Calu3 (cell line): ENCODE data around the gene ZBTB18. TPM values are rescaled to one million over a fixed set of nuclear protein-coding genes. Genes with fewer than 3 reads are reported as not detected.

ENCODE experiments used
- BruUV-seq: library from RNA; stranded (reverse); fragments of 400-500 nt; replicated peaks from 2 replicates; lab custom pipeline; 2021; lab: Mats Ljungman, UMichigan
- CTCF ChIA-PET: fragments of 300-600 bp; sonication (Branson Sonifier 250); formaldehyde crosslinking; loops from one replicate; lab custom pipeline; 2022; ENCODE audit warnings: antibody characterized with exemption; lab: Charles Lee
- DNase-seq: peaks from one replicate; pipeline ENCODE4 v3.0.0; 2022
- H3K27ac Mint-ChIP-seq: one replicate; pipeline ENCODE4 v1.8.0; 2022; ENCODE audit warnings: mixed read lengths; ENCODE audit not compliant: unreplicated experiment
- H3K27me3 Mint-ChIP-seq: one replicate; pipeline ENCODE4 v1.8.0; 2022; ENCODE audit warnings: mixed read lengths; ENCODE audit not compliant: unreplicated experiment
- H3K36me3 Mint-ChIP-seq: one replicate; pipeline ENCODE4 v1.8.0; 2022; ENCODE audit warnings: mild to moderate bottlenecking, moderate library complexity, mixed read lengths; ENCODE audit not compliant: insufficient read depth, unreplicated experiment
- H3K4me1 Mint-ChIP-seq: one replicate; pipeline ENCODE4 v1.8.0; 2022; ENCODE audit warnings: mild to moderate bottlenecking, low read depth, mixed read lengths; ENCODE audit not compliant: unreplicated experiment
- H3K4me3 Mint-ChIP-seq: one replicate; pipeline ENCODE4 v1.8.0; 2022; ENCODE audit warnings: mild to moderate bottlenecking, low read depth, moderate library complexity, mixed read lengths; ENCODE audit not compliant: unreplicated experiment
- H3K9me3 Mint-ChIP-seq: one replicate; pipeline ENCODE4 v1.8.0; 2022; ENCODE audit warnings: low read depth, mixed read lengths; ENCODE audit not compliant: unreplicated experiment
- CTCF ChIP-seq: fragments of 200-600 bp; IDR thresholded peaks from one replicate; pipeline ENCODE4 v1.8.0; 2022; ENCODE audit warnings: antibody characterized with exemption; ENCODE audit not compliant: unreplicated experiment
- intact Hi-C: fragments of 100-400 bp; cut with micrococcal nuclease; formaldehyde crosslinking; loops from one replicate; pipeline ENCODE4 v1.10.0; 2022; ENCODE audit not compliant: unreplicated experiment
- total RNA-seq: library from RNA; stranded (reverse); gene quantifications from 2 replicates; pipeline ENCODE4 v1.2.3, GENCODE V29; 2022

The ZBTB18 gene
- total RNA-seq, 1 experiment from 2014 or later: 37.8 TPM

GRCh38 chr1:244069326-244069898 lies 18.3 kb downstream of the ZBTB18 start:
- intact Hi-C loops: loop anchor here (10.0 kb wide), 1 partner anchor 355 kb away; no protein-coding TSS in a partner anchor
- no peak for TF ChIP-seq CTCF
- no peaks in the 10 kb centered on the region for H3K36me3 Mint-ChIP-seq
- no peaks in the 10 kb centered on the region for H3K27me3 Mint-ChIP-seq
- CTCF ChIA-PET: no interaction called here
- H3K4me3 Mint-ChIP-seq: no peak overlapping the region
- H3K27ac Mint-ChIP-seq: no peak overlapping the region
- BruUV-seq: no TSS peak
- peaks cover 54% of the 10 kb centered on the region for H3K4me1 Mint-ChIP-seq
- H3K9me3 Mint-ChIP-seq: no peaks in the 10 kb centered on the region
- no peak for DNase-seq

GRCh38 chr1:244074559-244075171 lies 23.6 kb downstream of the ZBTB18 start:
- no peak for TF ChIP-seq CTCF
- H3K9me3 Mint-ChIP-seq: no peaks in the 10 kb centered on the region
- CTCF ChIA-PET: interaction anchor here (1.0 to 1.3 kb wide), 3 partner anchors 12 to 57 kb away, joined by 3 to 4 read pairs (median 3); no protein-coding TSS in a partner anchor
- no peak overlapping the region for H3K27ac Mint-ChIP-seq
- peaks cover 17% of the 10 kb centered on the region for H3K27me3 Mint-ChIP-seq
- peak; percentile 30 for DNase-seq
- H3K36me3 Mint-ChIP-seq: no peaks in the 10 kb centered on the region
- H3K4me1 Mint-ChIP-seq: peaks cover 24% of the 10 kb centered on the region
- intact Hi-C loops: no loop called here
- H3K4me3 Mint-ChIP-seq: peak overlapping the region; percentile 31
- BruUV-seq: no TSS peak

GRCh38 chr1:244075247-244075722 lies 24.2 kb downstream of the ZBTB18 start:
- H3K36me3 Mint-ChIP-seq: no peaks in the 10 kb centered on the region
- no peaks in the 10 kb centered on the region for H3K9me3 Mint-ChIP-seq
- H3K4me1 Mint-ChIP-seq: peaks cover 25% of the 10 kb centered on the region
- H3K27ac Mint-ChIP-seq: no peak overlapping the region
- TF ChIP-seq CTCF: no peak
- peak overlapping the region; percentile 31 for H3K4me3 Mint-ChIP-seq
- peaks cover 17% of the 10 kb centered on the region for H3K27me3 Mint-ChIP-seq
- intact Hi-C loops: no loop called here
- DNase-seq: no peak
- CTCF ChIA-PET: interaction anchor here (1.0 to 1.3 kb wide), 3 partner anchors 12 to 58 kb away, joined by 3 to 4 read pairs (median 3); no protein-coding TSS in a partner anchor
- no TSS peak for BruUV-seq

GRCh38 chr1:244076740-244077139 lies 25.7 kb downstream of the ZBTB18 start:
- no peaks in the 10 kb centered on the region for H3K36me3 Mint-ChIP-seq
- TF ChIP-seq CTCF: no peak
- DNase-seq: no peak
- H3K27ac Mint-ChIP-seq: no peak overlapping the region
- intact Hi-C loops: no loop called here
- peaks cover 33% of the 10 kb centered on the region for H3K4me1 Mint-ChIP-seq
- H3K27me3 Mint-ChIP-seq: peaks cover 17% of the 10 kb centered on the region
- H3K4me3 Mint-ChIP-seq: no peak overlapping the region
- CTCF ChIA-PET: interaction anchor here (0.6 to 1.1 kb wide), 2 partner anchors 9 to 13 kb away, joined by 3 read pairs; no protein-coding TSS in a partner anchor
- no peaks in the 10 kb centered on the region for H3K9me3 Mint-ChIP-seq
- BruUV-seq: no TSS peak
